DOHH2 (cell line): ENCODE measurements around the gene BBS9.

Source experiments
- H3F3A ChIP-seq: fragments of 200-600 bp; sonication (generic), shearing (Covaris generic); 2 replicates; pipeline ENCODE4 v1.6.0; 2016; ENCODE audit warnings: antibody characterized with exemption, mild to moderate bottlenecking; ENCODE audit not compliant: control insufficient read depth, insufficient read depth
- H3K27ac ChIP-seq: fragments of 200-600 bp; sonication (generic); 2 replicates; pipeline ENCODE4 v1.5.1; 2014; ENCODE audit warnings: low read depth, mild to moderate bottlenecking, low read length, moderate library complexity
- H3K27me3 ChIP-seq: fragments of 200-600 bp; sonication (generic); 2 replicates; pipeline ENCODE4 v1.6.1; 2014; ENCODE audit warnings: mild to moderate bottlenecking, low read length, mixed read lengths; ENCODE audit not compliant: control insufficient read depth
- H3K36me3 ChIP-seq: fragments of 200-600 bp; sonication (generic); 2 replicates; pipeline ENCODE4 v1.6.1; 2014; ENCODE audit warnings: mild to moderate bottlenecking, low read length, moderate library complexity, mixed read lengths; ENCODE audit not compliant: control insufficient read depth
- H3K4me1 ChIP-seq: fragments of 200-600 bp; sonication (generic); 2 replicates; pipeline ENCODE4 v1.6.1; 2014; ENCODE audit warnings: mild to moderate bottlenecking, low read length, mixed read lengths; ENCODE audit not compliant: control insufficient read depth
- H3K4me2 ChIP-seq: fragments of 200-600 bp; sonication (generic); 2 replicates; pipeline ENCODE4 v1.6.0; 2014; ENCODE audit warnings: mild to moderate bottlenecking, low read length, moderate library complexity
- H3K4me3 ChIP-seq: fragments of 200-600 bp; sonication (generic); 2 replicates; pipeline ENCODE4 v1.5.1; 2014; ENCODE audit warnings: mild to moderate bottlenecking, low read length, mixed read lengths
- H3K79me2 ChIP-seq: fragments of 200-600 bp; sonication (generic); 2 replicates; pipeline ENCODE4 v1.6.1; 2014; ENCODE audit warnings: mild to moderate bottlenecking, low read length, mixed read lengths; ENCODE audit not compliant: control insufficient read depth
- H3K9me2 ChIP-seq: fragments of 200-600 bp; sonication (generic); replicated peaks from 2 replicates; pipeline ENCODE4 v1.6.1; 2014; ENCODE audit warnings: mild to moderate bottlenecking, low read length, mixed read lengths; ENCODE audit not compliant: control insufficient read depth
- H3K9me3 ChIP-seq: fragments of 200-600 bp; sonication (generic); 2 replicates; pipeline ENCODE4 v1.6.1; 2014; ENCODE audit warnings: antibody characterized with exemption, low read length, mixed read lengths; ENCODE audit not compliant: control insufficient read depth, insufficient read depth
- H4K20me1 ChIP-seq: fragments of 200-600 bp; sonication (generic); 2 replicates; pipeline ENCODE4 v1.6.0; 2014; ENCODE audit warnings: low read depth, mild to moderate bottlenecking, antibody characterized with exemption, low read length, moderate library complexity; ENCODE audit not compliant: control insufficient read depth, insufficient read depth
- CTCF ChIP-seq: fragments of 200-600 bp; sonication (generic); IDR thresholded peaks from one replicate; pipeline ENCODE4 v1.5.1; 2014; ENCODE audit warnings: antibody characterized with exemption, mild to moderate bottlenecking, low read depth, low read length; ENCODE audit not compliant: poor library complexity, severe bottlenecking
- EZH2phosphoT487 ChIP-seq: fragments of 200-600 bp; sonication (generic); IDR thresholded peaks from 2 replicates; pipeline ENCODE4 v1.6.1; 2017; ENCODE audit warnings: borderline replicate concordance, mild to moderate bottlenecking, antibody characterized with exemption, low read length, moderate library complexity, mixed read lengths

BBS9 gene

GRCh38 chr7:33400214-33400538 lies 270.8 kb downstream of the BBS9 start:
- no peaks in the 10 kb centered on the region for H3K27me3 ChIP-seq
- no peak overlapping the region for H3K27ac ChIP-seq
- no peak overlapping the region for H3K4me2 ChIP-seq
- H3K9me3 ChIP-seq: no peaks in the 10 kb centered on the region
- no peak for TF ChIP-seq CTCF
- no peak for TF ChIP-seq EZH2phosphoT487
- H3K79me2 ChIP-seq: no peaks in the 10 kb centered on the region
- no peaks in the 10 kb centered on the region for H3K9me2 ChIP-seq
- H3F3A ChIP-seq: no peaks in the 10 kb centered on the region
- H4K20me1 ChIP-seq: no peaks in the 10 kb centered on the region
- no peak overlapping the region for H3K4me3 ChIP-seq
- no peaks in the 10 kb centered on the region for H3K4me1 ChIP-seq
- no peaks in the 10 kb centered on the region for H3K36me3 ChIP-seq

GRCh38 chr7:33410266-33410665 lies 280.9 kb downstream of the BBS9 start:
- Histone ChIP-seq H3K27ac (no peak overlapping the region), H3K4me3 (no peak overlapping the region), H3K9me3 (peaks cover 4% of the 10 kb centered on the region; the same call in 1 of the 2 replicates), H4K20me1 (no peaks in the 10 kb centered on the region), H3F3A (no peaks in the 10 kb centered on the region), H3K4me1 (no peaks in the 10 kb centered on the region), H3K36me3 (no peaks in the 10 kb centered on the region), H3K79me2 (no peaks in the 10 kb centered on the region), H3K9me2 (no peaks in the 10 kb centered on the region), H3K4me2 (no peak overlapping the region), H3K27me3 (no peaks in the 10 kb centered on the region)
- TF ChIP-seq CTCF (no peak), EZH2phosphoT487 (no peak)

GRCh38 chr7:33411020-33411419 lies 281.7 kb downstream of the BBS9 start:
- Histone ChIP-seq H3K4me3 (no peak overlapping the region), H3F3A (no peaks in the 10 kb centered on the region), H3K9me3 (peaks cover 4% of the 10 kb centered on the region; the same call in 1 of the 2 replicates), H3K79me2 (no peaks in the 10 kb centered on the region), H3K27me3 (no peaks in the 10 kb centered on the region), H3K36me3 (no peaks in the 10 kb centered on the region), H3K4me1 (no peaks in the 10 kb centered on the region), H3K9me2 (no peaks in the 10 kb centered on the region), H3K27ac (no peak overlapping the region), H4K20me1 (no peaks in the 10 kb centered on the region), H3K4me2 (no peak overlapping the region)
- TF ChIP-seq CTCF (no peak), EZH2phosphoT487 (no peak)

GRCh38 chr7:33412331-33412730 lies 283.0 kb downstream of the BBS9 start:
- H4K20me1 ChIP-seq: no peaks in the 10 kb centered on the region
- no peaks in the 10 kb centered on the region for H3K4me1 ChIP-seq

More at GRCh38 chr7:33412331-33412730, 283.0 kb downstream of the BBS9 start:
- no peak overlapping the region for H3K4me3 ChIP-seq
- H3K9me2 ChIP-seq: no peaks in the 10 kb centered on the region
- H3K36me3 ChIP-seq: no peaks in the 10 kb centered on the region
- TF ChIP-seq EZH2phosphoT487 (no peak), CTCF (no peak)
- H3K79me2 ChIP-seq: no peaks in the 10 kb centered on the region
- no peak overlapping the region for H3K4me2 ChIP-seq
- H3K27ac ChIP-seq: no peak overlapping the region
- peaks cover 4% of the 10 kb centered on the region; the same call in 1 of the 2 replicates for H3K9me3 ChIP-seq
- no peaks in the 10 kb centered on the region for H3F3A ChIP-seq
- H3K27me3 ChIP-seq: no peaks in the 10 kb centered on the region
